Natural killer cell (primary cell): ENCODE results near the gene KLF3. TPM values are rescaled to one million over a fixed set of nuclear protein-coding genes. Genes with fewer than 3 reads are reported as not detected.

ENCODE experiments used
- ATAC-seq, 3 donors: fragments of 150-1000 bp in 2 of 3; fragments of 200-7000 bp in 1 of 3; cut with Tn5 transposase; 1 replicate in 1 of 3; 2 replicates in 2 of 3; pipeline ENCODE4 v1.10.0; 2021; ENCODE audit warnings: mild to moderate bottlenecking in 2 of 3, moderate library complexity in 2 of 3
- DNase-seq, 2 donors: peaks; one replicate each; pipeline versions ENCODE4 v3.0.0 to v3.0.0-alpha.2; 2013 to 2021; ENCODE audit warnings: mixed read lengths in 1 of 2
- H3K27ac ChIP-seq: one replicate; pipeline ENCODE4 v1.5.1; 2013; ENCODE audit warnings: mild to moderate bottlenecking, low read length
- H3K27me3 ChIP-seq: one replicate; pipeline ENCODE4 v1.6.1; 2013; ENCODE audit warnings: low read length; ENCODE audit not compliant: control insufficient read depth, insufficient read depth
- H3K36me3 ChIP-seq: one replicate; pipeline ENCODE4 v1.6.1; 2013; ENCODE audit warnings: low read length; ENCODE audit not compliant: control insufficient read depth, insufficient read depth
- H3K4me1 ChIP-seq: one replicate; pipeline ENCODE4 v1.6.1; 2013; ENCODE audit warnings: low read length; ENCODE audit not compliant: control insufficient read depth, insufficient read depth
- H3K4me3 ChIP-seq: one replicate; pipeline ENCODE4 v1.5.1; 2013; ENCODE audit warnings: low read length
- H3K9me3 ChIP-seq: one replicate; pipeline ENCODE4 v1.6.1; 2013; ENCODE audit warnings: low read length; ENCODE audit not compliant: control insufficient read depth, insufficient read depth
- H3K27ac Mint-ChIP-seq, 2 donors: one replicate each; pipeline ENCODE4 v1.8.0; 2022; ENCODE audit warnings: mild to moderate bottlenecking in 2 of 2, mixed read lengths in 2 of 2, moderate library complexity in 1 of 2
- H3K27me3 Mint-ChIP-seq, 2 donors: one replicate each; pipeline ENCODE4 v1.8.0; 2022; ENCODE audit warnings: low read depth in 2 of 2, mixed read lengths in 2 of 2
- H3K36me3 Mint-ChIP-seq: one replicate; pipeline ENCODE4 v1.8.0; 2022; ENCODE audit warnings: mixed read lengths
- H3K4me1 Mint-ChIP-seq, 2 donors: one replicate each; pipeline ENCODE4 v1.8.0; 2022; ENCODE audit warnings: mixed read lengths in 2 of 2
- H3K4me3 Mint-ChIP-seq: one replicate; pipeline ENCODE4 v1.8.0; 2022; ENCODE audit warnings: mild to moderate bottlenecking, moderate library complexity, mixed read lengths
- H3K9me3 Mint-ChIP-seq, 2 donors: one replicate each; pipeline ENCODE4 v1.8.0; 2022; ENCODE audit warnings: mixed read lengths in 2 of 2
- CTCF ChIP-seq: fragments of 200-600 bp; IDR thresholded peaks from one replicate; pipeline ENCODE4 v1.8.0; 2022; ENCODE audit warnings: antibody characterized with exemption
- WGBS: methylation state at CpG from one replicate; pipeline ENCODE4 v1.1.7; 2013; ENCODE audit warnings: missing lambda C conversion rate; ENCODE audit not compliant: insufficient coverage; 5-methylcytosine and 5-hydroxymethylcytosine counted together
- intact Hi-C: fragments of 100-400 bp; cut with micrococcal nuclease; formaldehyde crosslinking; loops from one replicate; pipeline ENCODE4 v1.14.2; 2022
- total RNA-seq, 4 donors: library from RNA; stranded (reverse); fragments of 120-200 nt in 1 of 4; gene quantifications; one replicate each; pipeline versions ENCODE4 v1.2.3 to v1.2.4, GENCODE V29; 2013 to 2022

KLF3 gene
- 100 to 1,000 TPM; 109 to 114 (median 112) TPM for total RNA-seq
- total RNA-seq (2013): 52.8 TPM

- peak within 1 kb of the TSS; percentile 97 for H3K4me3 Mint-ChIP-seq
- H3K36me3 Mint-ChIP-seq: no peaks in the 10 kb centered on the region
- Histone ChIP-seq H3K27me3 (no peaks in the 10 kb centered on the region), H3K36me3 (no peaks in the 10 kb centered on the region), H3K4me3 (peak within 1 kb of the TSS; percentile 85), H3K9me3 (no peaks in the 10 kb centered on the region), H3K27ac (peak within 1 kb of the TSS; percentile 98), H3K4me1 (peaks cover 38% of the 10 kb centered on the region)
- under 1% methylated on average over 110 of the region's 110 CpGs for WGBS
- no peaks in the 10 kb centered on the region for H3K9me3 Mint-ChIP-seq
- DNase-seq (peak; percentile 90 to 95), ATAC-seq (peak; percentile 71 to 91 (median 80))
- peaks cover 55 to 62% of the 10 kb centered on the region in 2 donors for H3K4me1 Mint-ChIP-seq
- no peak for TF ChIP-seq CTCF
- peak within 1 kb of the TSS; percentile 99 for H3K27ac Mint-ChIP-seq
- intact Hi-C loops: loop anchor here (1.0 kb wide), 1 partner anchor 10 kb away; no protein-coding TSS in a partner anchor
- no peaks in the 10 kb centered on the region for H3K27me3 Mint-ChIP-seq
Observed at GRCh38 chr4:38663801-38664705, at the start of gene KLF3. KLF3 (plus strand) TSS chr4:38664199; CDS start chr4:38680626, 16,427 bp downstream.

DNA sequence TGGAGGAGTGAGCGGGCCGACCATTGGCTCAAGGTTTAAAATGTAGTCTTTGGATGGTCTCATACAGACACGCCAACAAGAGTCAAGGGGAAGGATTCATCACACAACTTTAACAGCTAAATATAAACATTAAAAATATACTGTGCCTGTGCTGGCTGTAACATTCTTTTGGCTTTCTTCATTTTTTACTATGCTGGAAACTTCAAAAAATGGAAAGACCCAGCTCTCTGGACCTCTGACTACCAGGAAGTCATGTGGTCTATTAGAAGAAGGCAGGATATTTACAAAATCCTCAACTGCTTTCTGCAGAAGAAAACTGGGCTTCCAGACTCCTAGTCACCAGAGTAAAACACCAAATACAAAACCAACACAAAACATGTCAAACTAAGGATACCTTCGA is 49.8 kb upstream of the KLF3 start:
- no peaks in the 10 kb centered on the region for H3K9me3 ChIP-seq
- H3K27ac Mint-ChIP-seq: no peak overlapping the region
- no peak for DNase-seq
- no peaks in the 10 kb centered on the region for H3K9me3 Mint-ChIP-seq
- intact Hi-C loops: no loop called here
- no peaks in the 10 kb centered on the region for H3K36me3 ChIP-seq
- no peak overlapping the region for H3K4me3 ChIP-seq
- peaks cover 7 to 11% of the 10 kb centered on the region in 2 donors for H3K4me1 Mint-ChIP-seq
- no peaks in the 10 kb centered on the region for H3K27me3 Mint-ChIP-seq
- TF ChIP-seq CTCF: no peak
- H3K4me3 Mint-ChIP-seq: no peak overlapping the region
- H3K27me3 ChIP-seq: no peaks in the 10 kb centered on the region
- H3K36me3 Mint-ChIP-seq: no peaks in the 10 kb centered on the region
- peaks cover 4% of the 10 kb centered on the region for H3K4me1 ChIP-seq
- H3K27ac ChIP-seq: no peak overlapping the region
- ATAC-seq: no peak
- 91% methylated on average over 4 of the region's 4 CpGs for WGBS

DNA sequence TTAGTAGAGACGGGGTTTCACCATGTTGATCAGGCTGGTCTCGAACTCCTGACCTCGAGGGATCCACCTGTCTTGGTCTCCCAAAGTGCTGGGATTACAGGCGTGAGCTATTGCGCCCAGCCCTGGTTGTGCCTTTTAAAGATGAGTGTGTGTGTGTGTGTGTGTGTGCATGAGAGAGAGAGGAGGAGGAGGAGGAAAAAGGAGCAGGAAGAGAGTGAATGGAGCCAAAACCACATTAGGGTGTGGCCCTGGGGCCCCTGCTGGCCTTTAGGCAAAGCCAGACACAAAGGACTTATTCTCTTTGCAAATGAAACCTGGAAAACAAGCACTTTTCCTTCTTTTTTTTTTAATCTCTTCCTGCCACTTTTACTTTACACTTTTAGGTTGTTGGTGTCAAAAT is 48.2 kb upstream of the KLF3 start:
- no peak for TF ChIP-seq CTCF
- 90% methylated on average over 5 of the region's 5 CpGs for WGBS
- no peaks in the 10 kb centered on the region for H3K9me3 ChIP-seq
- intact Hi-C loops: no loop called here
- Mint-ChIP-seq H3K27me3 (no peaks in the 10 kb centered on the region), H3K9me3 (no peaks in the 10 kb centered on the region), H3K4me3 (no peak overlapping the region), H3K27ac (no peak overlapping the region), H3K4me1 (peaks cover 0 to 11% of the 10 kb centered on the region in 2 donors), H3K36me3 (no peaks in the 10 kb centered on the region)
- DNase-seq: no peak
- ATAC-seq: no peak
- H3K27ac ChIP-seq: no peak overlapping the region
- no peaks in the 10 kb centered on the region for H3K36me3 ChIP-seq
- no peaks in the 10 kb centered on the region for H3K27me3 ChIP-seq
- no peak overlapping the region for H3K4me3 ChIP-seq
- H3K4me1 ChIP-seq: no peaks in the 10 kb centered on the region
